NCI-H748 (cell line): ENCODE results near the gene AASDHPPT.

Source experiments
- DNase-seq: peaks from one replicate; lab custom pipeline; 2025; ENCODE audit not compliant: unreplicated experiment; lab: John Stamatoyannopoulos, UW

The AASDHPPT gene

DNA sequence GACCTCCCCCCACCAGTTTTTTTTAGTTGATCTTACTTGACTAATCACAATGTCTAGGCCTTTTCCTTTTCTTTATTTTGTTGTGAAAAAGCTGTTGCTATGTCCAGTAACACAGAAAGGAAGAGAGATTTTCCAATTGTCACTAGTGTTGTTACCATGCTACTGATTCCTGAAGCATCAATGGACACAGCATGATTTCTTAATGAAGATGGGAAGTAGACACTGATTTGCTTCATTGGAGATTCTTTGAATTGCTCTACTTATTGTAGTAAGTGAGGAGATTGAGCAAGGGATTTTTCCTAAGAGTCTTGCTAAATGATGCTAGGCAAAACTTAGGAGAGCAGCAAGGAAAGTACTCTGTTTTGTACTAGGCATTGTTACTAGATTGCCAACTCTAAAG lies 4.6 kb downstream of the AASDHPPT start:
- no peak for DNase-seq

- no peak for DNase-seq
These were observed 8.7 kb downstream of the AASDHPPT start for GRCh38 chr11:106086135-106086534.

DNA sequence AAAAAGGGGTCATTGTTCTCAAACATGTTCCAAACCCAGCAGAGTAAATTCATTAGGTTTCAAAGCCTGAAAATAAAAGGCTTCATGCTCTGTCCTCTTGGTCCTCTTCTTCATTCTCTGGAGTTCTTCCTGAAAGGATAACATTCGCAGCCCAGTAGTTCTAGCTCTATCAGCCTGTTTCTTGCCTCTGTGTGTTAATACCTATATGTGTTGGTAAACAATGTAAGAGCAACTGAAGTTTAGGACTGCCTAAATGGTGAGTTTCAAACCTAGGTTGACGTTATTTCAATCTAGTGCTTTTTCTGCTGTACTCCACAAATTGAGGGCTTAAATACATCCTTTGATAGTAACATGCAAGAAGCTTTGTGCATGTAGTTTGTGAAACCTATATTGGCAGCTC lies 9.4 kb downstream of the AASDHPPT start:
- DNase-seq, result no peak

GRCh38 chr11:106087815-106088435 lies 10.5 kb downstream of the AASDHPPT start:
- DNase-seq, result peak; percentile 37

DNA sequence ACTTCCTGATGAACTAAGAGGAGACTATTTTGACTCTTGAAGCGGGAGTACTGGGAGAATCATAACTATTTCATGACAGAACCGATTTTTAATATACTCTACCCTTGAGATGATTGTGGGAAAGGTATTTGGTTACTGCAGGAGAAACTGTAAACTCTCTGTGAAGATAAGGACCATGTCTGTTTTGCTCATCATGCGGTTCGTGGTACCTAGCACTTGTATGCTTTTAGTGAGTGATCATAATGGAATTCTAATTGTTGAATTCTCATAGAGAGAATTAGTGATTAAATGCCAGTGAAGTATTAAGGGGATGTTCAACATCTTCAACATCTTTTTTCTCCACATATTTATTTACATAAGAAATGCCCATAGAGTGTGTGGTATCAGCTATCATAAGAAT lies 11.4 kb downstream of the AASDHPPT start:
- no peak for DNase-seq

DNA sequence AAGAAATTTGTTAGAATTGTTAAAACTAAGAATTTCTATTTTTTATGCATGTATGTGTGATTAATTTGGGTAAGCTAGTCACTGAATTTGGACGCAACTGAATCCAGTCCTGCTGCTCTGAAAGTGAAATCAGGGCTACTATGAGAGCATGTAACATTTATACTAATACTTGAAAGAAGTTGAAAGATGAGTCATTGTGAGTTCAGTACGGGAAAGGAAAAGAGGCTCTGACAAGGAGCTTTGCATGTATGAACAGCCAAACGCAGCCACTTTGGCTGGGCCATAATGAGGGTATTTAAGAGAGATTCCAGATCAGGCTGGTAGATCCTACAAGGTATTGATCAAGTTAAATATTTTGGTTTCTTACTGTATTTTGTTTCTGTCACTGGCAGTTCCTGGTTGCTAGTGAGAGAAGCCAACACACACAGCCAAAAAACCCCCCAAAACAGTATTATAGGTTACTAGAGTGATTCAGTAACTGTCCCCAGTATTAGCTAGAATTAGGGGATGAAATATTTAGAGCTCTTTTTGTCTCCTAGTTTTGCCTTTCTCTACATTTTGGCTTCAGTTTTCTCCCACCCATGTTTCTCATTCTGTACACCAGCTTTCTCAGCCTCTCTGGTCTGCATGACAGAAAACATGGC lies 14.1 kb downstream of the AASDHPPT start:
- DNase-seq, result no peak

- no peak for DNase-seq
These were observed 15.0 kb downstream of the AASDHPPT start for GRCh38 chr11:106092446-106092845.

- DNase-seq, result no peak
These were observed 21.6 kb downstream of the AASDHPPT start for GRCh38 chr11:106098893-106099553.

GRCh38 chr11:106101370-106101769 lies 23.9 kb downstream of the AASDHPPT start:
- DNase-seq, result no peak

DNA sequence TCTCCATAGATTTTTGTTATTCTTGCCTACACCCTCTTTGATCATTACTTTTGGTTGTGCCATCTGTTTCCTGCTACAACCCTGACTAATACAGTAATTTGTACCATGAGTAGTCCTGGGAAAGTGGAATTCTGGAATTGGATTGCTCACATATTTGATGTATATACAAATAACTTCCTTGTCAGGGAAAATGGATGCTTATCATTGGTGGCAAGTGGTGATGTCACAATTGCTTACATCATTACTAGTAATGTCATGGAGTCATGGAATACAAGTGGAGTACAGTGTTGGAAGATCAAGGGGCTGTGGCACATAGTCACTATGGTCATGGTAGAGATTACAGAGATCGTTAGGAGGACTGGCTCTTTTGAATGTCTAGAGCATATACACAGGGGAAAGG lies 24.4 kb downstream of the AASDHPPT start:
- DNase-seq, result no peak

- no peak for DNase-seq
These were observed 28.5 kb downstream of the AASDHPPT start for GRCh38 chr11:106105986-106106385.

DNA sequence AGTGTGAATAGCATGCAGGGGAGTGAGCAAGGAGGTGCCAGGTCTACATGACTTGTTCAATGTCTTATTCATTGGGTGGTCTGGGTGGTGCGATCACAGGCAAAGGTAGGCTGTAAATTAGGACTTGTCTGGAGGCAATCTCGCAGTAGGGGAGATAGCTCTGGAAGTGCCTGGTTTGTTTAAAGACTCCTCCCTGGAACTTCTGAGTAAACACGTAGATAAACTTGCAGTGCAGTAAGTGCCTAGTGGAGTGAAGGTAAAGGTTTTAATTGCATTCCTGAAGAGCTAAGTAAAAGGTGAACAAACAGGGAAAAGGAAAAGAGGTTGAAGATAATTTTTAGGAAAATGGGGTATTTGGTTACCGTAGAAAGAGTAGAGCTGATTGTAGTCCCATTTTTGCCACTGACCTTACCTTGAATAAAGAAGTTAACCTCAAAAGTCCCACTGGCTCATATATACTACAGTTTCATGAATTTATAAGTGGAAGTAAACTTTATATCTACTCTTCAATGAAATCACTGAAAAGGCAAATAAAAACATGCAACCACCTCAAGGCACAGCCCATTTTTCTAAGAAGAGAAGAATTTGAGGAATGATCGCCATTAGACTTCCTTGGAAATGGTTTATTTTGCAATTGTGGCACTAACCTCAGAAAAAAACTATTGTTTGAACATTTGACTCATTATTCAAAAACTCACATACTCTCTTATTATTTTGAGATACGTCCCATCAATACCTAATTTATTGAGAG lies 44.3 kb downstream of the AASDHPPT start:
- DNase-seq, result no peak

GRCh38 chr11:106127604-106128003 lies 50.1 kb downstream of the AASDHPPT start:
- no peak for DNase-seq

GRCh38 chr11:106128740-106129139 lies 51.3 kb downstream of the AASDHPPT start:
- DNase-seq, result no peak

DNA sequence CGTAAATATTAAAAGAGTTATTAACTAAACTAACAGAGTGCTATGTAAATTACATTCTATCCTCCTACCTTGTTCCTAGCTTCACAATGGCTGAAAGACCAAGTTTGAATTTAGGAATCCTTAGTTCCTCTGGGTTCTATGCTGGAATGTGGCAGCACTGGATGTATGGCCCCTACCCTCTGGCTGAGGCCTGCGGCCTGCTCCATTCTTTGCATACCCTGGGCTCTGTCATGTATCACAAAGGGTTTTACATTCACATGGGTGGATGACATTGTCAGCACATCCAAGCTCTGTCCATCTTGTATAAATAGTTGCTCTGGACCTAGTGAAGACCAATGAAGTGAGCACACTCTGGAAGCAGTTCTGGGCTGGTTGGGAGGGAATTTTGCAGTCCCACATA lies 54.5 kb downstream of the AASDHPPT start:
- no peak for DNase-seq

DNA sequence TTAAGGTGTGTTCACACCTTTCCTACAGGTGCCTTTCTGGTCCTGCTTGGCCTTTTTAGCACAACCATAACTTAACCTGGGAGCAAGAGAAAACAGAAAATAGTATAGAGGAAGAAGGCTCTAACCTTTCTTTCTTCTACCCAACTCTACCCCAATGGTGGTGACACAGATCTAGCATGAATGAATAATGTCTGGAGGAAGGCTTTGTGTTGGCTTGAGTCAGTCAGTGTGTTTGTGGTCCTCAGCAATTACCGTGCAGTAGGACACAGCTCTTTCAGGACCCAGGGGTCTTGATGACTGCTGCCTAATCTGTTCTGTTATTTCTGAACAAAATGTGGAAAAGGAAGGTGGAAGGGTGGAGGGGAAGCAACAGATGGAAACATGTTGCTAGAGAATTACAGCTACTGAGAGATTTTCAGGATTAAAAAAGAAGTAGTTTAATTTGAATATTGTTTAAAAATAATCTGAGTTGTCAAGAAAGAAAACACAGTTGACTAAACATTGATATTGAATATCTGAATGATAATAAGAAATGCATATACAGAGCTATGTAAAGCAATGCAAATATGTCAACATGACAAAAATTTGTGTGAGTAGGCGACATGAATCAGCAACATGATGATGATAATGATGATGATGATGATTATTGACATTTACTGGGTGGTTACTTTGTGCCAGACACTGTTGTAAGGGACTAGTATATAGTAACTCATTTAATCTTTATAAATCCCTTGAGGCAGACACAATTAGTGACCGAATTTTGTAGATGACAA lies 55.3 kb downstream of the AASDHPPT start:
- no peak for DNase-seq

- no peak for DNase-seq
These were observed 56.1 kb downstream of the AASDHPPT start for GRCh38 chr11:106133529-106133928.

- DNase-seq, result no peak
These were observed 59.6 kb downstream of the AASDHPPT start for GRCh38 chr11:106137061-106137460.

DNA sequence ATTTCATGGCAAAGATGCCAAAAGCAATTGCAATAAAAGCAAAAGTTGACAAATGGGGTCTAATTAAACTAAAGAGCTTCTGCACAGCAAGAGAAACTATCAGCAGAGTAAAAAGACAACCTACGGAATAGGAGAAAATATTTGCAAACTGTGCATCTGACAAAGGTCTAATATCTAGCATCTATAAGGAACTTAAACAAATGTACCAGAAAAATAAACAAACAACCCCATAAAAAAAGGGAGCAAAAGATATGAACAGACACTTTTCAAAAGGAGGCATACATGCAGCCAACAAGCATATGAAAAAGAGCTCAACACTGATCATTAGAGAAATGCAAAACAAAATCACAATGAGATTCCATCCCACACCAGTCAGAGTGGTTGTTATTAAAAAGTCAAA lies 60.3 kb downstream of the AASDHPPT start:
- no peak for DNase-seq
